Endodermal cell (in vitro differentiated cells): ENCODE results near the gene REXO1. TPM values are rescaled to one million over a fixed set of nuclear protein-coding genes. Genes with fewer than 3 reads are reported as not detected.

Experiments used
- DNase-seq: peaks from one replicate; pipeline ENCODE4 v3.0.0-alpha.2; 2017
- H3K27ac ChIP-seq: 2 replicates; pipeline ENCODE4 v1.5.1; 2013; ENCODE audit warnings: mild to moderate bottlenecking, low read depth, low read length, moderate library complexity
- H3K27me3 ChIP-seq: 2 replicates; pipeline ENCODE4 v1.6.1; 2013; ENCODE audit warnings: mild to moderate bottlenecking, low read length, moderate library complexity; ENCODE audit not compliant: insufficient read depth, control insufficient read depth, poor library complexity, severe bottlenecking
- H3K36me3 ChIP-seq: 2 replicates; pipeline ENCODE4 v1.7.0; 2013; ENCODE audit warnings: mild to moderate bottlenecking, low read length, moderate library complexity; ENCODE audit not compliant: control insufficient read depth, insufficient read depth
- H3K4me1 ChIP-seq: one replicate; pipeline ENCODE4 v1.7.0; 2013; ENCODE audit warnings: low read length; ENCODE audit not compliant: control insufficient read depth, insufficient read depth
- H3K4me3 ChIP-seq: 2 replicates; pipeline ENCODE4 v1.5.1; 2013; ENCODE audit warnings: mild to moderate bottlenecking, low read length, moderate library complexity
- H3K9ac ChIP-seq: 2 replicates; pipeline ENCODE4 v1.6.1; 2013; ENCODE audit warnings: mild to moderate bottlenecking, low read length, moderate library complexity; ENCODE audit not compliant: poor library complexity, severe bottlenecking; ENCODE audit errors: extremely low read depth
- H3K9me3 ChIP-seq: 2 replicates; pipeline ENCODE4 v1.6.1; 2013; ENCODE audit warnings: mild to moderate bottlenecking, low read length, moderate library complexity; ENCODE audit not compliant: control insufficient read depth
- H3K27ac Mint-ChIP-seq: 2 replicates; pipeline ENCODE4 v1.8.0; 2020; ENCODE audit warnings: mixed read lengths
- H3K27me3 Mint-ChIP-seq: 2 replicates; pipeline ENCODE4 v1.8.0; 2021; ENCODE audit warnings: mild to moderate bottlenecking, mixed read lengths; ENCODE audit not compliant: insufficient read depth
- H3K36me3 Mint-ChIP-seq: 2 replicates; pipeline ENCODE4 v1.8.0; 2020; ENCODE audit warnings: low read depth, mixed read lengths
- H3K4me1 Mint-ChIP-seq: 2 replicates; pipeline ENCODE4 v1.8.0; 2020; ENCODE audit warnings: mixed read lengths
- H3K4me3 Mint-ChIP-seq: 2 replicates; pipeline ENCODE4 v1.8.0; 2020; ENCODE audit warnings: mild to moderate bottlenecking, moderate library complexity, mixed read lengths
- H3K9me3 Mint-ChIP-seq: 2 replicates; pipeline ENCODE4 v1.8.0; 2020; ENCODE audit warnings: mild to moderate bottlenecking, mixed read lengths
- CTCF ChIP-seq: fragments of 200-600 bp; sonication (generic); conservative IDR thresholded peaks from 2 replicates; pipeline ENCODE4 v1.5.0; 2021; ENCODE audit warnings: antibody characterized with exemption, mild to moderate bottlenecking
- WGBS, 2 experiments: methylation state at CpG; one replicate each; pipeline versions ENCODE4 v1.1.5 to v1.1.7; 2013; ENCODE audit warnings: missing lambda C conversion rate in 2 of 2, mixed read lengths in 1 of 2; ENCODE audit not compliant: insufficient coverage in 1 of 2, insufficient read length in 1 of 2; 5-methylcytosine and 5-hydroxymethylcytosine counted together
- total RNA-seq, 2 donors: library from RNA; stranded (reverse); fragmentation: NEBNext Ultra II Directional in 1 of 2; extraction: Animal tissue kit (Norgen Biotek cat#: 25700) in 1 of 2; gene quantifications; 2 replicates in 1 of 2; 3 replicates in 1 of 2; pipeline ENCODE4 v1.2.1, GENCODE V29; 2021

Gene REXO1
- total RNA-seq, 2 donors from 2014 or later = 51.6 to 56.4 TPM

- peaks cover 2% of the 10 kb centered on the region for H3K36me3 Mint-ChIP-seq
- no peaks in the 10 kb centered on the region for H3K27me3 ChIP-seq
- no peak overlapping the region for H3K27ac Mint-ChIP-seq
- H3K36me3 ChIP-seq = no peaks in the 10 kb centered on the region
- no peaks in the 10 kb centered on the region for H3K9me3 ChIP-seq
- no peak overlapping the region for H3K4me3 Mint-ChIP-seq
- no peak for TF ChIP-seq CTCF
- H3K4me3 ChIP-seq = no peak overlapping the region
- no peak for DNase-seq
- no peak overlapping the region for H3K9ac ChIP-seq
- no peaks in the 10 kb centered on the region for H3K27me3 Mint-ChIP-seq
- H3K9me3 Mint-ChIP-seq = no peaks in the 10 kb centered on the region
- H3K4me1 ChIP-seq = peaks cover 16% of the 10 kb centered on the region
- no peak overlapping the region for H3K27ac ChIP-seq
- peaks cover 22% of the 10 kb centered on the region for H3K4me1 Mint-ChIP-seq
- 88 to 91% methylated on average over 9 to 10 of the region's 13 CpGs for WGBS, 2 experiments
These were observed 23.3 kb upstream of the REXO1 start for GRCh38 chr19:1871630-1872029.

DNA sequence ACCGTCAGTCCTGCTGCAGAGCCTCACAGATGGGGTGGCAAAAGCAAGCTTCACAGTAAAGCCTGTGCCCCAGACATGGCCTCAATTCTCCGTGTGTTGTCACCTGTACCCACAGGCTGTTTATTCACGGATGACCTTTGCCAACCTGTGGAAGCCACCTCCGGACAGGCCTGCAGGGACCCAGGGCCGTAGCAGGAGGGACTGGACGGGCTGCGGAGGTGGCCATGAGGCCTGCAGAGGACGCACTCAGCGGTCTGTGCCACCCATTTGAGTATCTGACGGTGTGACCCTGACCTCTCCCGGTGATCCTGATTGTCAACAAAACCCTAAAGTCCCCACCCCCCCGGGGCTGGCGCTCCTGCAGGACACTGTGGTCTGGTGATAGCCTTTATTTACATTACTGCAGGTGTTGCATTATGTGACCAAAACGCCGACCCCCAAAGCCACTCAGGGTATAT, 22.9 kb upstream of the REXO1 start:
- Histone ChIP-seq H3K9ac (no peak overlapping the region), H3K36me3 (no peaks in the 10 kb centered on the region), H3K27me3 (no peaks in the 10 kb centered on the region), H3K9me3 (no peaks in the 10 kb centered on the region), H3K4me3 (no peak overlapping the region), H3K27ac (no peak overlapping the region), H3K4me1 (peaks cover 16% of the 10 kb centered on the region)
- Mint-ChIP-seq H3K36me3 (peaks cover 2% of the 10 kb centered on the region), H3K27me3 (no peaks in the 10 kb centered on the region), H3K4me1 (peaks cover 22% of the 10 kb centered on the region), H3K27ac (peak overlapping the region; percentile 68), H3K4me3 (no peak overlapping the region), H3K9me3 (no peaks in the 10 kb centered on the region)
- no peak for TF ChIP-seq CTCF
- WGBS, 2 experiments = 85 to 92% methylated on average over 7 to 15 of the region's 15 CpGs
- peak; percentile 63 for DNase-seq

DNA sequence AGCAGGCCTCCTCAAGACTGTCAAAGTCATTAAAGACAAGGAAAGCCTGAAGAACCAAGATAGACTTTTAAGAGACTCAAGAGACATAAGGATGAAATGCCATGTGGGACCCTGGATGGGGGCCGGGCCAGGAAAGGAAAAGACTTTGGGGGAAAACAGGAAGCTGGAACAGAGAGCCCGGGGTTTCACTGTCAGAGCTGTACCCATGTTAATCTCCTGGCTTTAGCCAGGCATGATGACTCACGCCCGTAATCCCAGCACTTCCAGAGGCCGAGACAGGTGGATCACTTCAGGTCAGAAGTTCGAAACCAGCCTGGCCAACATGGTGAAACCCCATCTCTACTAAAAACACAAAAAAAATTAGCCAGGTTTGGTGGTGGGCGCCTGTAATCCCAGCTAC, 20.7 kb upstream of the REXO1 start:
- peaks cover 13% of the 10 kb centered on the region for H3K4me1 ChIP-seq
- Mint-ChIP-seq H3K4me1 (peaks cover 9% of the 10 kb centered on the region), H3K9me3 (no peaks in the 10 kb centered on the region), H3K27ac (no peak overlapping the region), H3K36me3 (peaks cover 2% of the 10 kb centered on the region), H3K4me3 (no peak overlapping the region), H3K27me3 (no peaks in the 10 kb centered on the region)
- H3K27me3 ChIP-seq = no peaks in the 10 kb centered on the region
- no peak overlapping the region for H3K27ac ChIP-seq
- H3K9ac ChIP-seq = no peak overlapping the region
- no peak for TF ChIP-seq CTCF
- DNase-seq = no peak
- H3K36me3 ChIP-seq = no peaks in the 10 kb centered on the region
- no peaks in the 10 kb centered on the region for H3K9me3 ChIP-seq
- 85 to 88% methylated on average over 7 of the region's 7 CpGs for WGBS, 2 experiments
- no peak overlapping the region for H3K4me3 ChIP-seq
